H1 (cell line): ENCODE results near the gene PSMC3IP.

Source experiments
- CBX8 ChIP-seq: fragments of 300-800, 300-1000 bp; sonication (generic); IDR thresholded peaks from 2 replicates; pipeline ENCODE4 v1.7.1; 2016; ENCODE audit warnings: low read depth, low read length, borderline replicate concordance
- EP300 ChIP-seq, 2 experiments: IDR thresholded peaks; 1 replicate in 1 of 2; 2 replicates in 1 of 2; pipeline ENCODE4 v1.6.1; 2011 to 2012; ENCODE audit warnings: low read depth in 2 of 2, low read length in 2 of 2, mild to moderate bottlenecking in 2 of 2, borderline replicate concordance in 1 of 2, inconsistent platforms in 1 of 2, moderate library complexity in 1 of 2
- NRF1 ChIP-seq: IDR thresholded peaks from 2 replicates; pipeline ENCODE4 v1.6.1; 2011; ENCODE audit warnings: mild to moderate bottlenecking, low read depth, low read length, improper control_type of control experiment
- RAD21 ChIP-seq, 2 experiments: IDR thresholded peaks in 1 of 2; conservative IDR thresholded peaks in 1 of 2; 2 replicates each; pipeline ENCODE4 v1.6.1; 2011; ENCODE audit warnings: low read depth in 2 of 2, low read length in 2 of 2, improper control_type of control experiment in 1 of 2, inconsistent platforms in 1 of 2, mild to moderate bottlenecking in 1 of 2, moderate library complexity in 1 of 2
- TF ChIP-seq, protein P1 (sequence below), 3 experiments: IDR thresholded peaks; 1 replicate in 2 of 3; 2 replicates in 1 of 3; pipeline versions ENCODE4 v1.5.1 to v1.6.1; 2011; ENCODE audit warnings: low read length in 3 of 3, mild to moderate bottlenecking in 3 of 3, inconsistent platforms in 2 of 3, low read depth in 1 of 3, moderate library complexity in 1 of 3; ENCODE audit not compliant: insufficient read depth in 1 of 3; ENCODE audit errors: control extremely low read depth in 1 of 3

DNA sequence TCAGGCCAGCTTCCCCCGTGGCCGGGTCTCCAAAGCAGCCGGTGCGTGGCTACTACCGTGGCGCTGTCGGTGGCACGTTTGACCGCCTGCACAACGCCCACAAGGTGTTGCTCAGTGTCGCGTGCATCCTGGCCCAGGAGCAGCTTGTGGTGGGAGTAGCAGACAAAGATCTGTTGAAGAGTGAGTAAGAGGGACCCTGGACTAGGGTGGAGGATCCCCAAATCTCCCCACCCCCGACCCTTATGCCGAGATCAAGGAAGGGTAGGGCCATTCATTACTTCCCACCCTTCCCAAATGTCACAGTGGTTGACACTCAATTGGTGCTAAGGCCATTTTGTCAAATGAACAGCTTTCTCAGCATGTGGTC is 14.4 kb downstream of the PSMC3IP start:
- TF ChIP-seq, protein P1, sequence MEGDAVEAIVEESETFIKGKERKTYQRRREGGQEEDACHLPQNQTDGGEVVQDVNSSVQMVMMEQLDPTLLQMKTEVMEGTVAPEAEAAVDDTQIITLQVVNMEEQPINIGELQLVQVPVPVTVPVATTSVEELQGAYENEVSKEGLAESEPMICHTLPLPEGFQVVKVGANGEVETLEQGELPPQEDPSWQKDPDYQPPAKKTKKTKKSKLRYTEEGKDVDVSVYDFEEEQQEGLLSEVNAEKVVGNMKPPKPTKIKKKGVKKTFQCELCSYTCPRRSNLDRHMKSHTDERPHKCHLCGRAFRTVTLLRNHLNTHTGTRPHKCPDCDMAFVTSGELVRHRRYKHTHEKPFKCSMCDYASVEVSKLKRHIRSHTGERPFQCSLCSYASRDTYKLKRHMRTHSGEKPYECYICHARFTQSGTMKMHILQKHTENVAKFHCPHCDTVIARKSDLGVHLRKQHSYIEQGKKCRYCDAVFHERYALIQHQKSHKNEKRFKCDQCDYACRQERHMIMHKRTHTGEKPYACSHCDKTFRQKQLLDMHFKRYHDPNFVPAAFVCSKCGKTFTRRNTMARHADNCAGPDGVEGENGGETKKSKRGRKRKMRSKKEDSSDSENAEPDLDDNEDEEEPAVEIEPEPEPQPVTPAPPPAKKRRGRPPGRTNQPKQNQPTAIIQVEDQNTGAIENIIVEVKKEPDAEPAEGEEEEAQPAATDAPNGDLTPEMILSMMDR (IDR thresholded peaks at IDR 0.05; ENCODE audit: control extremely low read depth in 1 of 3, insufficient read depth in 1 of 3, low read depth in 1 of 3, low read length in 3 of 3): no peak
- TF ChIP-seq CBX8 (no peak), NRF1 (no peak), RAD21 (IDR thresholded peaks at IDR 0.05 in 1 of 2, conservative IDR thresholded peaks at IDR 0.05 in 1 of 2; ENCODE audit: low read depth in 2 of 2, low read length in 2 of 2) (no peak), EP300 (IDR thresholded peaks at IDR 0.05; ENCODE audit: borderline replicate concordance in 1 of 2, low read depth in 2 of 2, low read length in 2 of 2) (no peak)
